Activated CD4-positive, CD25-positive, alpha-beta regulatory T cell treated with anti-CD3 and anti-CD28 coated beads, Interleukin-2, amount 50 U/mL, for 24 hours (primary cell): ENCODE results near the gene EXOC4.
A peak's percentile ranks its signal among the peaks of the same experiment; 100 is the strongest.
"Not testable (repeated sequence)": the region's sequence is repeated elsewhere in the genome, so short reads cannot be mapped to it uniquely, and the experiment has no call there.

Experiments used
- ATAC-seq, 2 donors: fragments of 150-1000 bp; cut with Tn5 transposase; one replicate each; pipeline ENCODE4 v1.10.0; 2021; ENCODE audit warnings: mild to moderate bottlenecking in 1 of 2, moderate library complexity in 1 of 2

EXOC4 gene

DNA sequence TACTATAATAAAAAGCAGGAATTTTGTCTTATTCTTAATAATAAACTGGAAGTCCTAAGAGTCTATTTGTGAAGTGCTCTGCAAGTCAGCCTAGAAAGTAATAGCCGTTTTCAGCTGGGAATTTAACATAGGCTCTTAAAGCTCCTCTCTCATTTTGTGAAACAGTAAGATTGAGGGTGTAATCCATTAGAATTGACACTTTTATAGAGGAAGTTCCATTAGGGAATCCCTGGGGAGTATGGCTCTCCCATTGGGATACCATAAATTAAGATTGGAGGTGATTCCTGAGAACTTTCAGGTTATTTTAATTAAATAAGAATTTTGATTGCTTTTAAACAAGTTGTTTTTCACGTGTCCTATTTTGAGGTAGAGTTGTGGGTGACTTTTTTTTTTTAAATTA lies 68.0 kb downstream of the EXOC4 start:
- no peak for ATAC-seq

GRCh38 chr7:133321366-133321765 lies 68.5 kb downstream of the EXOC4 start:
- ATAC-seq: not testable (repeated sequence)

- not testable (repeated sequence) for ATAC-seq
Measured at GRCh38 chr7:133326745-133327144, 73.9 kb downstream of the EXOC4 start.

GRCh38 chr7:133328021-133328420 lies 75.1 kb downstream of the EXOC4 start:
- not testable (repeated sequence) for ATAC-seq

GRCh38 chr7:133330085-133330484 lies 77.2 kb downstream of the EXOC4 start:
- ATAC-seq: no peak

GRCh38 chr7:133331861-133332260 lies 79.0 kb downstream of the EXOC4 start:
- ATAC-seq: no peak

DNA sequence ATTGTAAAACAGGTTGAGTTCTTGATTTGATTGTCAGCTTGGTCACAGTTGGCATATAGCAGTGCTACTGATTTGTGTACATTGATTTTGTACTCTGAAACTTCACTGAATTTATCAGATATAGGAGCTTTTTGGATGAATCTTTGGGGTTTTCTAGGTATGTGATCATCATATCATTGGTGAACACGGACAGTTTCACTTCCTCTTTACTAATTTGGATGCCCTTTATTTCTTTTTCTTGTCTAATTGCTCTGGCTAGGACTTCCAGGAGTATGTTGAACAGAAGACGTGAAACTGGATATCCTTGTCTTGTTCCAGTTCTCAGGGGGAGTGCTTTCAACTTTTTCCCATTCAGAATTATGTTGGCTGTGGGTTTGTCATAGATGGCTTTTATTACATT lies 86.9 kb downstream of the EXOC4 start:
- ATAC-seq: no peak

GRCh38 chr7:133344275-133344674 lies 91.4 kb downstream of the EXOC4 start:
- ATAC-seq: no peak

DNA sequence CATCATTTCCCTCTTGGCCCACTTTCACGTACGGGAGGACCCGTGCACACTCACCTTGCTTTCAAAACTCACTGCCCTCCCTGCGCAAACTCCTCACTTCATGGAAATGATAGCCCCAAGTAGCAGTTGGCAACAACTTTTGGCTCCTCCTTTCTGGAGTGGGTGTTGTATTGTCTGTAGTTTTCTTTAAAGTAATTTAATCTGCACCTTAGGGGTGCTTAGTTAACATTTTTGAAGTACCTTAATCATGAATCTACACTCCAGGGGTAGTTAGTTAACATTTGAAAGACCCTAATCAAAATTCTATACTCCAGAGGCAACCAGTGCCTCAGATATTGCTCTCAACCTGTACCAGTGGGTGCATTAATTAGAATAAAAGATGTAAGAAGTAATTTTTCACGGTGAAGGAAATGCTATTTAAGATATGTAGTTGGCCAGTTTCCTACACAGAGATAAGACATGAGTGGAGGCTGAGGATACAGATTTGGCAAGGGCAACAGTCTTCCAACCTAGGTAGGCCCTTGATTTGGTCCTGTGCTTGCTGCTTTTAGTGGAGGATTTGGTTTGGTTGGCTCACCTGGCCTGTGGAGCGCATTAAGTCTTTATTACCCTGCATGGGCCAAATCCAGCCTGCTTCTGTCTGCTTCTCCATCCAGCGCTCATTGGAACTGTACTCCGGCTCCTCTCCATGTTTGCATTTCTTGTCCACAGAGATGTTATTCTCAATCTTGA lies 93.0 kb downstream of the EXOC4 start:
- ATAC-seq: no peak

- peak; percentile 20 to 44 for ATAC-seq
Measured at GRCh38 chr7:133348250-133348649, 95.4 kb downstream of the EXOC4 start.

DNA sequence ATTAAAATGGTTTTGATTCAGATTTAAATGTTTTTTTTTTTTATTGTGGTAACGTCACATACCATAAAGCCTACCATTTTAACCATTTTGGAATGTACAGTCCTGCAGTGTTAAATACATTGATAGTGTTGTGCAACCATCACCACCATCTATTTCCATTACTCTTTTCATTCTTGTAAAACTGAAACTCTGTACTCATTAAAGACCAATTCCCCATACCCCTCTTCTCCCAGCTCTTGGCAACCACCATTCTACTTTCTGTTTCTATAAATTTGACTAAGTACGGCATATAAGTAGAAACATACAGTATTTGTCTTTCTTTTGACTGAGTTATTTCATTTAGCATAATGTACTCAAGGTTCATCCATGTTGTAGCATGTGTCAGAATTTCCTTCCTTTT lies 96.2 kb downstream of the EXOC4 start:
- ATAC-seq: no peak

GRCh38 chr7:133352430-133352829 lies 99.6 kb downstream of the EXOC4 start:
- ATAC-seq: no peak

DNA sequence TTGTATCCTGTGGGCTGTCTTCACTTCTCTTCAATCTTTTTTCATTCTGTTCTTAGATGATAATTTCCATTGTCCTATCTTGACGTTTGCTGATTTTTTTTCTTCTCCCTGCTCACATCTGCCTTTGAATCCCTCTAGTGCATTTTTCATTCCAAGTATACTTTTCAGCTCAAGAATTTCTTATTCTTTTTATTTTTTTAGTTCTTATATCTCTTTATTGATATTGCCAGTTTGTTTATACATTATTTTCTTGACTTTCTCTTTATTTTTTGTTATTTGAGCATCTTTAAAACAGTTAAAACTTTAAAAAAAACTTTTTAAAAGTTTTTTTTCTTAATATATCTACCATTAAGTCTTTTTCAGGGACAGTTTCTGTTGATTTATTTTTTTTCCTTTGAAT lies 100.9 kb downstream of the EXOC4 start:
- no peak for ATAC-seq

DNA sequence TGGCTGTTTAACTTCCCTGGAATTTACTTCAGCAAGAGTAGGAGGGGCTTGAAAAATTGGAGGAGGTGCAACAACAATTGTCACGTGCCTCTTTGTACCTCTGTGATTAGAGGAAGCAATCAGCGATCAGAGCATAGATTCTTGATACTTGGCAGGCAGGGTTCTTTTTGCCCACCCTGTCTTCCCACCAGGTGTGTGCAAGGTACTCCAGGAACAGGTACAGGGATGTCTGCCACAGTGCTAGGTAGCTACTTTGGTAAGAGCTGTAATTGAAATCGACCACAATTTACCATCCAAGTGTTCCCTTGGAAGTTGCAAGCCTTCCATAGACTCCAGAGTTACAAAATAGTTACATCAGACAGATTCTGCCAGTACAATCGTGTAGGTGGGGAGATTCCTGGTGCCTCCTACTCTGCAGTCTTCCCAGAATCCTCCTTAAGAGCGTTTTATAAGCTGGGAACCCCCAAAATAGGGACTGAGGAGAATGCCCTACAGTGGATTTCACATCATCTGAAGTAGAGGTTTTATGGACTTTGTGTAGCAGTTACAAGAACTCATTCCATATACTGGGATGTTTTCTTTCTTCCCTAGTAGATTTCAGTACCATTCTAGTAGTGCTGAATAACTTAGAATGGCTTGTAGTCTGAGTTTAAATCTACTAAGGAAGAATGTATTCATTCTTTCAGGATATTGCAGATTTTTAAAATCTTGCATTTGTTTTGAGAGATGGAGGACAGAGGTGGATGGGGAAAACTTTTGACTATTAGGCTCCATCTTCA lies 101.9 kb downstream of the EXOC4 start:
- no peak for ATAC-seq

DNA sequence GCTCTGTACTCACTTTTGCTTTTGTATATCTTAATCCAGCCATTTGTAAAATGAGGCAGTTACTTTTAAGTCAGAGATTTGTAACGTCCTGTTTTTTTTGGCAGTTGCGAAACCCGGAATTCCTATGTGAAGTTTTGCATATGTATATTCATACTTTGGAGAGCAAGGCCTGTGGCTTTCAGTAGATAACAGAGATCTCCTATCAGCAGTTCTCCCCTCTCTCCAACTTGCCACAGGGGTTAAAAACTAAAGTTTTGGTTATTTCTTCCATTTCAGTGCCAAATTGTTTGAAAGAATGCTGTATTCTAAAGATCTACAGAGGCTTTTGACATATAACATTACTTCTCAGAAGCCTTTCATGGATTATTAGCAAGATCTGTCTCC lies 102.4 kb downstream of the EXOC4 start:
- ATAC-seq: no peak

DNA sequence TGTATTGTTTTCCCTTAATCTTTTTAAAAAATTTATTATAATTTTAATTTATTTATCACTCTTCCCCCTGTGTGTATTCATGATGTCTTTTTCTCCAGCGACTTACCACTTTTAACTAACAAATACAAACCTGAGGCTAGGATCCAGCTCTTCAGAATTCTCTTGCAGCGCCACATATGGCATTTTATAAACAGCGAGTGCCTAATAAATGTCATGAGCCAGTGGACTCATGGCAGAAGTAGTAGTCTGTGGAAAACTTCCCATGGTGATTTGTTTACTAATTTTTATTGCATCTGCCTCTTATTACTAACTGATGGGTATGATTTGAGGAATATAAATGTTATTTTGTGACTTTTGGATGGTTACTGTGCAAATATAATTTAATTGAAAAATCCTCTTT lies 102.9 kb downstream of the EXOC4 start:
- no peak for ATAC-seq

- no peak for ATAC-seq
Measured at GRCh38 chr7:133358708-133359107, 105.8 kb downstream of the EXOC4 start.

DNA sequence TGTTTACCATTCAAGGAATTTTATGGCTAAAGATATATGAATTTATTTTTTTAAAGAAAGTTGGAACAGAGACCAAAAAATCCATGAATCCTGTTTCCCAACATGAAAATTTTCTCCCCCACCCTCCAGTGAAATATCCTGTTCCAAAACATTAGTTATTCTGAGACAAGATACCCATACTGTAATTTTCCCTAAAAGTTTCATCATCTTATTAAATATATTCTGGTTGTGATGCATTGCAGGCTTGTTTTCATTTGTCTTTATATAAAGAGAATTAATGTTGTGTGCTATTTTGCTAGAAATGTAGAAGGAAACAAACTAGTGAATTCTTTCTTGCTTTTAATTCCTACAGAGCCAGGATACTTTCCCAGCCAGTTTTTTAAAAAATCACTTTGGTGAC lies 106.6 kb downstream of the EXOC4 start:
- no peak for ATAC-seq

GRCh38 chr7:133360201-133360600 lies 107.3 kb downstream of the EXOC4 start:
- ATAC-seq: no peak

DNA sequence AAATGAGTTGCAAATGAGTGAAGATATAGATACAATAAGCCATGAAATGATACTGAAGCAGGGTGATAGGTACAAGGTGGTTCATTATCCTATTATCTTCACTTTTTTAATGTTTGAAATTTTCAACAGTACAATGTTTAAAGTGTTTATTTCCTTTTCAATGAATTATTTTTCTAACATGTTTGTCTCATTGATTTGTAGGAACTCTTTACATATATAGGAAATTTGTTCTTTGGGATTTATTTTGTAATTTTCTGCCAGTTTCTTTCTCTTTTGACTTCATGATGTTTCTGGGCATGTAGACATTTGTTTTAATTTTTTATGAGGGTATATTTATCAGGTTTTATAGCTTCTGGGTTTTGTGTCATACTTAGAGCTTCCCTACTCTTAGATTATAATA lies 108.9 kb downstream of the EXOC4 start:
- ATAC-seq: no peak

DNA sequence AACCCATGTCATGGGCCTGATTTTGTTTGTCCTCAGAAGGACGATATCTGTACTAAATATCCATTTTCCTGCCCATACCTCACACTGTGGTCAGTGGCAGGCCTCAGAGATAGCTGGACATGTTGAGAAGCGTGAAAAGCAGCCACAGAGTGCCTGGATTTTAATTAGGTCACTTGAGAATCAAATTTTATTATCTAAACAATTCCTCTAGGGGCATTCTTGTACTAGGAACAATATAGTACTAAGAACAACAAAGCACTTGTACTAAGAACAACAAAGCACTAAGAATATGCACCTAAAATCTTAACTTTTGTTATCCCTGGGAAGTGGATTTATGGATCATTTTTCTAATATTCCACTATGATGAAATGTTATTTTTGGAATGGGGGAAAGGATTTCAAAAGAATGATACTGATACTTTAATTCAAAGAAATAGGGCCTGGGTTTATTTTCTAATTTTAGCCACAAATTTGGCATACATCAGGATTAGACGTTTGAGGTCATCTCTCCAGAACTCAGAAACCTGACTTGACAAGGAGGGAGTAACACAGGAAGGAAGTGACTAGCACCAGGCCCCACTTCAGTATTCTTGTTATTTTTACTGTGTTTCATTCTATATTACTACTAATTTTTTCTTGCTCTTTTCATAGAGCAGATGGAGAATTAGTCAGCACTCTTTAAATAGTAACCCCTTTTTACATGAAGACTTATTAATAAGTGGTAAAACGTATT lies 112.2 kb downstream of the EXOC4 start:
- ATAC-seq: peak; percentile 48 to 56

- no peak for ATAC-seq
Measured at GRCh38 chr7:133365917-133366316, 113.0 kb downstream of the EXOC4 start.

DNA sequence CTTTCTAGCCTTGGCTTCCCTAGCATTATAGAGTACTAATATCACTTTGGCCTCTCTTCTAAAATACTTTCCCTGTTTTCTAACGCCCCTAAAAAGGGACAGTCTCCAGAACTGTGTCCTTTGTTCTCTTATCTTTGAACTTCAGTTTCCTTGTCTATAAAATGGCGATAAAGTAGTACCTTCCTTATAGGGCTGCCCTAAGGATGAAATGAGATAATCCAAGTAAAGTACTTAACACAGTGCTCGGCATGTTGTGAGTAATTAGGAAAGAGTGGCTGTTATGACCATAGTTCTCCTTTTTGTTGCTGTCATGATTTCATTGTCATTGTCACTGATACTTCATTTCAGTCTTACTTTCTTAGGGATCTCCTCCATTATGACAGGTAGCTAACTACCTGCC lies 114.7 kb downstream of the EXOC4 start:
- no peak for ATAC-seq

DNA sequence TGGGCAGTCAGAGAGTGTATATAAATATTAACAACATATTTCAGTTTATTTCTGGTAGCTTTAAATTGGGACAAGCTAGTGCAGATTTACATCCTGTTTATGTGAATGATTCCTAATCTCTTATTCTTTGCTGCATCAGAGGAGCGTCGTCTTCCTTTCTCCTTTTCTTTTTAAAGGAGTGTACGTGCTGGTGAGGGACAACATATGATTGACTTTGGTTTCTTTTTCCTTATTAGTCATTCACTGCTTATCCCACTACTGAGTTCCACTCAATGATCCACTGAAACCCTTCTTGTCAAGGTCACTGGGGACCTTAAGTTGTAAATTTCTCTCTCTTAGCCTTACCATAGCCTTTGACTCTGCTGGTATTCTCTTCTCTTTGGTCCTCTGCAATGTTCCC lies 116.3 kb downstream of the EXOC4 start:
- no peak for ATAC-seq
